HG03175 (cell line): ENCODE results near the gene TRUB2.
"Not testable (repeated sequence)": the region's sequence is repeated elsewhere in the genome, so short reads cannot be mapped to it uniquely, and the experiment has no call there.

ENCODE experiments used
- ATAC-seq: cut with Tn5 transposase; IDR thresholded peaks from one replicate; pipeline ENCODE4 v1.9.1; 2021; ENCODE audit warnings: mild to moderate bottlenecking, moderate library complexity; ENCODE audit not compliant: unreplicated experiment

The TRUB2 gene

GRCh38 chr9:128304136-128304970 lies 17.9 kb downstream of the TRUB2 start:
- no peak for ATAC-seq

DNA sequence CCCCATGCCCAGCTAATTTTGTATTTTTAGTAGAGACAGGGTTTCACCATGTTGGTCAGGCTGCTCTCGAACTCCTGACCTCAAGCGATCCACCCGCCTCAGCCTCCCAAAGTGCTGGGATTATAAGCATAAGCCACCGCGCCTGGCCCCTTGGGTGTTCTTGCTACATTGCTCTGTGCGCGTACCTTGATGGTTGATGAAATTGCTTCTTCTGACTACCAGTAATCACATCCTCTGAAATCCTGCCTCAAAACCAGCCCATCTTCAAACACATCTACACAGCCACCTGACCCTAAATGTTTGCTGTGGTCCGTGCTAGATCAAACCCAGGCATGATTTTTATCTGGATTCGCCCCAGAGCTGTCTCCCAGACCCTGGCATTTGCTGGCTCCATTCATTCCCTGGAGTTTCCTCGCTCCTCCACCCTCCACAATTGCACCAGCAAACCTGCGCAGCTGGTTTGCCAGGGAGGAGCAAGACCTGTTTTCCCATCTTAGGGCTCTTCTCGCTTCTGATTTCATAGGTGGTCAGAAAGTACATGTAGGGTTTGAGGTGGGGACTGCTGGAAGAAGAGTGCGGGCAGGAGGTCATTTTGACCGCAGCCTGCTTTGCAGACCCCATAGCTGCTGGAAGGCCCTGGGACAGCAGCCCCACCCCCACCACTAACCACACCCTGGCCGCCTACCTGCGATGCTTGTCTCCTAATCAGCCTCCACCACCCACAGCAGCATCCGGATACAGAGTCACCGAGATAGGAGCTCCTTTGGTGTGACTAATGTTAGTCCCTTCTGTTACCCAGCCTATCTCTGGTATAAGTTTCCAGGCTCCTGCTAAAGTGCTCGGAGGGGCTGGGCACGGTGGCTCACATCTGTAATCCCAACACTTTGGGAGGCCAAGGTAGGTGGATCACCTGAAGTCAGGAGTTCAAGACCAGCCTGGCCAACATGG lies 23.4 kb downstream of the TRUB2 start:
- no peak for ATAC-seq

- ATAC-seq = no peak
Observed at GRCh38 chr9:128297221-128297773, 24.9 kb downstream of the TRUB2 start.

GRCh38 chr9:128296340-128297220 lies 25.7 kb downstream of the TRUB2 start:
- no peak for ATAC-seq

DNA sequence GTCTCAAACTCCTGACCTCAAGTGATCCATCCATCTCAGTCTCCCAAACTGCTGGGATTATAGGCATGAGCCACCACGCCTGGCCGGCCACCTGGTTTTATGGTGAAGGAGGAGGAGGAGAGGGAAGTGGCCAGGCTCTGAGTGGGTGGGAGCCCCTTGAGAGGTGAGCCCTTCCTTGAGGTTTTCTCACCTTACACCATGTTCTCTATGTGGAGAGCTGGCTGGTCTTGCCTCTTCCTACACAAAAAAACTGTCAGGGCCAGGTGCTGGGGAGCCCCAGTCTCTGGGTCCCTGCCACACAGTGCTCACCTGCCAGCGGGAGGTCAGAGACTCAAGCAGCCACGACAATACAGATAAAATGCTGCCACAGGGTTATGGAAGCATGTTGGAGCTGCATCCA lies 28.1 kb downstream of the TRUB2 start:
- no peak for ATAC-seq

GRCh38 chr9:128293091-128293490 lies 29.2 kb downstream of the TRUB2 start:
- no peak for ATAC-seq

DNA sequence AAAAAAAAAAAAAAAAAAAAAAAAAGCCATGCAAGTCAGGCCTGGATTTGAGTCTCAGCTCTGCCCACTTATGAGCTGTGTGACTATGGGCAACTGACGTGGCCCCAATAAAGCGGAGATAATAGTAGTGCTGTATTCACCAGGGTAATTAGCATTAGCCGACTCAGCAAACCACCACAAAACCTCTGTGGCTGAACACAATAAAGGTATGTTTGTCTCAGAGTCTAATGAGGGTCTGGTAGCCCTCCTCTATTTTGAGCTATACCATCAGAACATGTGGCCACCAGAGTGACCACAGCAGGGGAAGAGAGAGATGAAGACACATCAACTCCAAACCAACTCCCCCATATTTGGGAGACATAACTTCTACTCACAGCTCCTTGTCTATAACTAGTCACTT lies 30.2 kb downstream of the TRUB2 start:
- ATAC-seq = no peak

DNA sequence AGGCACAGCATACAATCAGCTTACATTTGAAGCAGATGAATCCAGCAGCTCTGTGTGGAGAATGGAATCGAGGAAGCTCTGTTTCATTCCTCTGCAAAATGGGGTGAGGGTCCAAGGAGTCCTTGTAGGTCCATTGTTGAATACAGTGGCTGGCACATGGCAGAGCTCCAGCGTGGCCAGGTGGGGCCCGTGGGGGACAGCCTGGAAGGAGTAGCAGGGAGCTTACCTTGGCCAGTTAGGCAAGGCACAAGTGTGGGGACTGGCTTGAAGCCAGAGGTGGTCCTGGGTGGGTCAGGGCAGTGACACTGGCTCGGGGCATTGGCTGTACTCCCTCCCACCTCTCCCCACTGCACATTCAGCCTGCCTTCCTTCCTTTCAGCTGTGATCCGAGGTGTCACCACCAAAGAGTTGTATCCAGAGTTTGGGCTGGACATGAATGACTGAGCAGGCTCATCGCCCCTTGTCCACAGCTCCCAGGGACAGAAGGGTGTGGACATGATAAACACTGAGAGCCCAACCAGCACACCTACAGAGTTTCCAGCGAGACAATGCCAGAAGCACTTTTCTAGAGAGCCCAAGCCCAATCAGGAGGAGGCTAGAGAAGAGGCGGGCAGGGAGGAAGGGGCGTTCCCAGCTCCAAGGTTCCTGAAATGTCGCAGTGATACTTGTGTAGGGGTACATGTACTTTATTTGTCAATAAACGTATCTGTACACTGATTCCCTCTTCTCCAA lies 33.8 kb downstream of the TRUB2 start:
- ATAC-seq = no peak

GRCh38 chr9:128286440-128286839 lies 35.8 kb downstream of the TRUB2 start:
- no peak for ATAC-seq

DNA sequence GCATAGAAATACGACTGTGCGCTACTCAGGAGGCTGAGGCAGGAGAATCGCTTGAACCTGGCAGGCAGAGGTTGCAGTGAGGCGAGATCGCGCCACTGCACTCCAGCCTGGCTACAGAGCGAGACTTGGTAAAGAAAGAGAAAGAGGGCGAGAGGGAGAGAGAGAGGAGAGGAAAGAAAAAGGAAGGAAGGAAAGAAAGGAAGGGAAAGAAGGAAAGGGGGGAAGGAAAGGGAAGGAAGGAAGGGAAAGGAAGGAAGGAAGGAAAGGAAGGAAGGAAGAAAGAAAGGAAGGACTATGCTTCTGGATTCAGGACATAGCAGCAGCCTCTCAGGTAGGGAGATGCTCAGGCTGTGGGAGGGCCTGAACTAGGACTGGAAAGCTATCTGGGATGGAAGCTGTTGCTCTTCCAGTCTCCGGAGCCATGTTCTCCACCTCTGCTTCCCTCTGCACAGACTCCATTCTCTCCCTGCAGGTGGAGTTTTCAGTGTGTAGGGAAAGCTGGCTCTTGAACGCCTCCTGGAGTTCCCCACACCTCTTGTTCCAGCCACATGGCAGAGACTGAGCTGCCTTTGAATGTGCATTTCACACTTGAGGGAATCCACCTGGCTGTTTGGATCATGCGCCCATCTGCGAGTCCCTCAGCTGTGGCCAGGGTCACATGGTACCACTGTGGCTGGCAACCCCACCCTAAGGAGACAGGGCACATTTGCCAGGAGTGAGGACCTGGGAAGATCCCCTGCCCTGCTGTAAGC lies 37.0 kb downstream of the TRUB2 start:
- ATAC-seq = no peak

- ATAC-seq = no peak
Observed at GRCh38 chr9:128282500-128282899, 39.7 kb downstream of the TRUB2 start.

DNA sequence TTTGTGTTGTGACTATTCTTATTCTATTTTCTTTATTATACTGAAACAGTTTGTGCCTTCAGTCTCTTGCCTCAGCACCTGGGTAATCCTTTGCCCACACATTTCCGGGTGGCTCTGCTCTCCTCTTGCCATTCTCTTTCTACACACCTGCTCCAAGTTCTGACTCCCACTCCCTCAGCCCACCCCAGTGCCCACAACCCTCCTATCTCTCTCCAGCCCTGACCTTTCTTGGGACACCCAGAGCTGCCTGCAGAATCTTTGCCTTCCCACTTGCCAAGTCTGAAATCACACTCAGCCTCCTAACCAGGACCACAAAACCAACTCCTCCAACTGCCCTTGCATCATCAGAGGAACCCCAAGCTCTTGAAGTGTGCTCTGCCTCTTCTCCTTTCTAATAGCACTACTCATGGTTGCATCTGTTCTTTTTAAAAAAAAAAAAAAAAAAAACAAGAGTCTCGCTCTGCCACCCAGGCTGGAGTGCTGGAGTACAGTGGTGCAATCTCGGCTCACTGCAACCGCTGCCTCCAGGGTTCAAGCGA lies 42.1 kb downstream of the TRUB2 start:
- no peak for ATAC-seq

DNA sequence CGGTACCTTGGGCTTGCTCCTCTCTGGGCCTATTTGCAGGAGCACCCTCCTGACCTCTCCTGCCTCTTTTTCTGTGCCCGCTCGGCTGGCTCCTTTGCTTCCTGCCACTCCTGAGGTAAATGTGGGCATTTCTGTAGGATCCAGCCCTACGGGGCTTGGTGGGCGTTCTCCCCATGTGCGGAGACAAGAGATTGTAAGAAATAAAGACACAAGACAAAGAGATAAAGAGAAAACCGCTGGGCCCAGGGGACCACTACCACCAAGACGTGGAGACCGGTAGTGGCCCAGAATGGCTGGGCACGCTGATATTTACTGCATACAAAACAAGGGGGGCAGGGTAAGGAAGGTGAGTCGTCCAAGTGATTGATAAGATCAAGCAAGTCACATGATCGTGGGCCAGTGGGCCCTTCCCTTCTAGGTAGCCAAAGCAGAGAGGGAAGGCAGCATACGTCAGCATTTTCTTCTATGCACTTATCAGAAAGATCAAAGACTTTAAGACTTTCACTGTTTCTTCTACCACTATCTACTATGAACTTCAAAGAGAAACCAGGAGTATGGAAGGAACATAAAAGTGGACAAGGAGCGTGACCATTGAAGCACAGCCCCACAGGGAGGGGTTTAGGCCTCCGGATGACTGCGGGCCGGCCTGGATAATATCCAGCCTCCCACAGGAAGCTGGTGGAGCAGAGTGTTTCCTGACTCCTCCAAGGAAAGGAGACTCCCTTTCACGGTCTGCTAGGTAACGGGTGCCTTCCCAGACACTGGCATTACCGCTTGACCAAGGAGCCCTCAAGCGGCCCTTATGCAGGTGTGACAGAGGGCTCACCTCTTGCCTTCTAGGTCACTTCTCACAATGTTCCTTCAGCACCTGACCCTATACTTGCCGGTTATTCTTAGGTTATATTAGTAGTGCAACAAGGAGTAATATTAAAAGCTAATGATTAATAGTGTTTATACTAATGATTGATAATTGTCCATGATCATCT lies 42.9 kb downstream of the TRUB2 start:
- not testable (repeated sequence) for ATAC-seq

GRCh38 chr9:128276574-128277270 lies 45.5 kb downstream of the TRUB2 start:
- no peak for ATAC-seq

DNA sequence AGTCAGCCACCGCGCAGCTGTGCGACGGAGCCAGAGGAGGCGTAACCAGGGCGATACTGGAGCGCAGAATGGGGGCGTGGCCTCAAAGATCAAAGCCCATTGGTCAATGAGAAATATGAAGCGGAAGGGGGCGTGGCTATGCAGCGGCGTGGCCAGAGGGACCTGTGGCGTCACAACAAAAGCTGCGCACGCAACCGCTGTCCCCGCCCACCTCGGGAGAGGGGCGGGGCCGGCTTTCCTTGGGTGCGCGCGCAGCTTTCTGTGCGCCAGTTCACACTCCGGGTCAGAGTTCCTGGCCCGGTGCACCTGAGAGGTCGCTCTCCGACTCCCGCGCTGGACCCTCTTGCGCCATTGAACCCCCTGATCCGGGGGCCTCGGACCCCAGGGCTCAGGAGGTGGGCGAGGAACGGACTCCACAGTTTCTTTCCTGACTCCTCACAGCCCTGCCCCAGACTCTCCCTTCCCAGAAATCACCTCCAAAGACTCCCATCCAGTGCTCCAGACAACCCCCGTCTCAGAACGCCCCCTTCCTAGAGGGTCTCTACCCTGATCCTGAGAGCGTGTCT lies 46.2 kb downstream of the TRUB2 start, which contains the start of gene SWI5:
Gene SWI5 (plus strand): TSS at position 269 of the 566 bp plus-strand sequence.
- peak; percentile 96 for ATAC-seq

DNA sequence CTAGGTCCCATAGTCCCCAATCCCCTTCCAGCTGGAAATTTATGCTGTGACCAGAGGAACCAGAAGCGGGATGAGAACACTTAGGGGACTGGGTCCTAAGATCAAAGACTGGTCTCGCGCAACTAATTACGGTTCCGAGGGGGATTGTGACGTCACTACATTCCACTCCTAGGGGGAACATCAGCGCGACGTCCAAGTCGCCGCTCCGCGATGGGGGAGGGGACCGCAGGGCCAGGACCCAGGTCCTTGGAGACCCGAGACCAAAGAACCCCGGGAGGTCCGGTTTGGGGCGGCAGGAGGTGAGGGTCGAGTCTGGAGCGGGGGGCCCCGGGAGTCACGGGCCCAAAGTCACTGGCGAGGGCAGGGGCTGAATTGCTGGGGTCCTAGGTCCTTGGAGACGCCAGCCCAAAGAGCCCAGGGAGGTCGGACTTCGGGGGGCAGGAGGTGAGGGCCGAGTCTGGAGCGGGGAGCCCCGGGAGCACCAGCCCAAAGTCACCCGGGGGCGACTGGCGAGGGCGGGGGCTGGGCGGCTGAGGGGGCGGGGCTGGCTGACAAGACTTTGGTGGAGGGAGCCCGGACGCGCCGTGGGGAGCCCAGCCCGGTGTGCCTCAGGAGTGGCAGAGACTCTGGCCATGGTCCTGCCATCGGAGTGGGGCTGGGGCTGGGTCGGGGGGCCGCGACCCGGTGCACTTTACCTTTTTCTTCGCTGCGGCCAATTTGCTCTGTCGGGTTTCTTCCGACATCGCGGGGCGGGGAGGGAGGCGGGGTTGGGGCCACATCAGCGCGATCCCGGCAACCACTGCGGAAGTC lies 46.8 kb downstream of the TRUB2 start, which contains the start of gene GOLGA2:
Gene GOLGA2 (minus strand): TSS at position 810 of the 810 bp plus-strand sequence. CDS start 31 bp downstream, at position 779.
- peak; percentile 48 for ATAC-seq
